GM12891 (cell line): ENCODE data around the gene CDC42EP3.

Experiments used
- POLR2A ChIP-seq: IDR thresholded peaks from 2 replicates; pipeline ENCODE4 v1.6.1; 2011; ENCODE audit warnings: low read depth, low read length, control low read depth
- POLR2AphosphoS5 ChIP-seq: IDR thresholded peaks from 2 replicates; pipeline ENCODE4 v1.6.1; 2011; ENCODE audit warnings: low read depth, low read length, control low read depth
- POU2F2 ChIP-seq: IDR thresholded peaks from 2 replicates; pipeline ENCODE4 v1.6.1; 2011; ENCODE audit warnings: low read depth, mild to moderate bottlenecking, control low read depth, low read length, moderate library complexity
- SPI1 ChIP-seq: IDR thresholded peaks from 2 replicates; pipeline ENCODE4 v1.6.1; 2011; ENCODE audit warnings: low read depth, low read length, control low read depth

- peak; percentile 66; the same call in 1 of the 2 replicates for TF ChIP-seq POLR2AphosphoS5
- TF ChIP-seq POLR2A: peak; percentile 72; the same call in 1 of the 2 replicates
- peak; percentile 57 for TF ChIP-seq SPI1
- TF ChIP-seq POU2F2: peak; percentile 6
Observed at GRCh38 chr2:37635504-37636380, 35.7 kb downstream of the CDC42EP3 start.
